ENCODE data around the gene LRIG2. TPM values are rescaled to one million over a fixed set of nuclear protein-coding genes. Genes with fewer than 3 reads are reported as not detected.

LRIG2 gene
- total and polyA plus RNA-seq, 9 donors = 7.4 to 32.4 (median 18.6) TPM

DNA sequence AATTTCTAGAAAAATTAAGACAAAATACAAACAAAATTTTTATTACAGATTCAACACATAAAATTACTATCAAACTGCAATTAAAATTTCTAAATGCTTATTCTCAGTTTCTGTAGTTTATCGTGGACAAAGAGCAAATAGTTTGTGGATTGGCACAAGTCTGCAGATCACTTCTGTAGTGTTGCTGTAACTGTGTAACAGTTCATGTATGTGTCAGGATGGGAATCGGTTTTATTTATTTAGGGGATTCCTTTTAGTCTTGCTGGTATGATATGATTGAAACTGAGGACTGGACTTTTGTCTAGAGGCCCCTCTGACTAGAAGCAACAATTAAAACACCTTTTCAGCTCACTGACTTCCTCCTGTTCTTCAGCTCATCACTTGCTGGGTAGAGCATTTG lies 60.8 kb downstream of the LRIG2 start:
- Histone ChIP-seq H3K9me3 (no peaks in the 10 kb centered on the region), H3K27me3 (no peaks in the 10 kb centered on the region), H3K27ac (no peak overlapping the region), H3K4me3 (no peak overlapping the region), H3K4me1 (ENCODE audit: insufficient read depth) (no peaks in the 10 kb centered on the region), H3K36me3 (no peaks in the 10 kb centered on the region)
- DNase-seq = no peak
- intact Hi-C loops (cut with DNase I) = no loop called here
- no peak for TF ChIP-seq EP300 (IDR thresholded peaks at IDR 0.05)
- TF ChIP-seq, protein P1, sequence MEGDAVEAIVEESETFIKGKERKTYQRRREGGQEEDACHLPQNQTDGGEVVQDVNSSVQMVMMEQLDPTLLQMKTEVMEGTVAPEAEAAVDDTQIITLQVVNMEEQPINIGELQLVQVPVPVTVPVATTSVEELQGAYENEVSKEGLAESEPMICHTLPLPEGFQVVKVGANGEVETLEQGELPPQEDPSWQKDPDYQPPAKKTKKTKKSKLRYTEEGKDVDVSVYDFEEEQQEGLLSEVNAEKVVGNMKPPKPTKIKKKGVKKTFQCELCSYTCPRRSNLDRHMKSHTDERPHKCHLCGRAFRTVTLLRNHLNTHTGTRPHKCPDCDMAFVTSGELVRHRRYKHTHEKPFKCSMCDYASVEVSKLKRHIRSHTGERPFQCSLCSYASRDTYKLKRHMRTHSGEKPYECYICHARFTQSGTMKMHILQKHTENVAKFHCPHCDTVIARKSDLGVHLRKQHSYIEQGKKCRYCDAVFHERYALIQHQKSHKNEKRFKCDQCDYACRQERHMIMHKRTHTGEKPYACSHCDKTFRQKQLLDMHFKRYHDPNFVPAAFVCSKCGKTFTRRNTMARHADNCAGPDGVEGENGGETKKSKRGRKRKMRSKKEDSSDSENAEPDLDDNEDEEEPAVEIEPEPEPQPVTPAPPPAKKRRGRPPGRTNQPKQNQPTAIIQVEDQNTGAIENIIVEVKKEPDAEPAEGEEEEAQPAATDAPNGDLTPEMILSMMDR (IDR thresholded peaks at IDR 0.05) = no peak
- TF ChIP-seq POLR2A (IDR thresholded peaks at IDR 0.05) = no peak
- 31 to 48% (median 33%) methylated on average over 2 of the region's 2 CpGs for WGBS, 3 donors

DNA sequence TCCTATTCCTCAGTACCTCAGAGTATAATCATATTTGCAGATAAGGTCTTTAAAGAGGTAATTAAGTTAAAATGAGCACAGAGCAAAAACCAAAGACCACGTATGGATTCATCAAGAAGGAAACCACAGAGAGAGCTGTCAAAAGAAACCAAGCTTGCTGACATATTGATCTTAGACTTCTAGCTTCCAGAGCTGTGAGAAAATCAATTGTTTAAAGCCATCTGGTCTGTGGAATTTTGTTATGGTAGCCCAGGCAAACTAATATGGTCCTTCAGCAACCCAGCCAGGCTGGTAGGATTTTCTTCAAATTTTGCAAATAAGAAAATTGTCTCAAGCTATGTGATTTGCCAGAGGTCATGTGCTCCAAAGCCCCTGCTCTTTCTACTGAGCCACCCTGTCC lies 62.5 kb downstream of the LRIG2 start:
- 75 to 94% (median 90%) methylated on average over 1 of the region's 1 CpG for WGBS, 3 donors
- TF ChIP-seq POLR2A (IDR thresholded peaks at IDR 0.05) (no peak), EP300 (IDR thresholded peaks at IDR 0.05) (no peak)
- TF ChIP-seq, protein P1 (IDR thresholded peaks at IDR 0.05) = no peak
- no peak overlapping the region for H3K27ac ChIP-seq
- no peak for DNase-seq
- no peaks in the 10 kb centered on the region for H3K27me3 ChIP-seq
- no peaks in the 10 kb centered on the region for H3K36me3 ChIP-seq
- intact Hi-C loops (cut with DNase I) = no loop called here
- H3K4me3 ChIP-seq = no peak overlapping the region
- H3K9me3 ChIP-seq = no peaks in the 10 kb centered on the region
- H3K4me1 ChIP-seq (ENCODE audit: insufficient read depth) = no peaks in the 10 kb centered on the region

DNA sequence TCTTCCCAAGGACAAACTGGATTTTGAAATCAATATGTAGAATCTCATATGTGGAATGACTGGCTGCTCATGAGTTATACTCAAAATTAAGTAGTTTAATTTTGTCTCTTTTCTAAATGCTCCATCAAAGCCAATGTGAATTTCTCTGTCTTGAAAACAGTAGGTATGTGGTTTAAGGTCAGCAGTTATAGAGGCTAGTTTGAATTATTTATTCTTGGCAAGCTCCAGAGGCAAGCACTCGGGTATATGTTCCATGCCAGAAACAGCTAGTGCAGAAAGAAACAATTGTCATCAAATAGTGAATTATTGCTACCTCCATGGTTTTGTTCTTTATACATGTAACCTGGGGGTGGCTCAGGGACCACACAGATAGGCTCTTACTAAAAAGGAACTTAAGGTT lies 63.5 kb downstream of the LRIG2 start:
- no peak for DNase-seq
- Histone ChIP-seq H3K4me1 (ENCODE audit: insufficient read depth) (peaks cover 3% of the 10 kb centered on the region), H3K27ac (no peak overlapping the region), H3K4me3 (no peak overlapping the region), H3K9me3 (no peaks in the 10 kb centered on the region), H3K36me3 (no peaks in the 10 kb centered on the region), H3K27me3 (no peaks in the 10 kb centered on the region)
- TF ChIP-seq EP300 (IDR thresholded peaks at IDR 0.05) (no peak), POLR2A (IDR thresholded peaks at IDR 0.05) (no peak)
- TF ChIP-seq, protein P1 (IDR thresholded peaks at IDR 0.05) = no peak
- intact Hi-C loops (cut with DNase I) = no loop called here
- WGBS, 3 donors = 10 to 20% (median 18%) methylated on average over 1 of the region's 1 CpG

DNA sequence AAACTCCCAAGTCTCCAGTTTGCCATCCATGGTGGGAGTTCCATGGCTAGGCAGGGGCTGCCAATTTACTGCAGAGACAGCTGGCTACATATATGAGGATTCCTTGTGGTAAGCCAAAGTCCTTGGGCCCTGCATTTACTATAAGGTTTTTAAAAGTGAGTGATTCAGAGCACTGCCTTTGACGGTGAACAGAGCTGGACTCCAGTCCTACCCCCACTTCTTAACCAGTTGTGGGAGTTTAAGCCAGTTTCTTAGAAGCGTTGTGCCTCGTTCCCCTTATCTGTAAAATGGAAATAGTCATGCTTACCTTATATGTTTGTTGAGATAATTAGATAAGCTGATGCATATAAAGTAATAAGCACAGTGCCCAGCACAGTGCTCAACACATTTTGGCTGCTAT lies 64.6 kb downstream of the LRIG2 start:
- Histone ChIP-seq H3K27me3 (no peaks in the 10 kb centered on the region), H3K9me3 (no peaks in the 10 kb centered on the region), H3K4me3 (no peak overlapping the region), H3K36me3 (no peaks in the 10 kb centered on the region), H3K4me1 (ENCODE audit: insufficient read depth) (peaks cover 3% of the 10 kb centered on the region), H3K27ac (no peak overlapping the region)
- intact Hi-C loops (cut with DNase I) = no loop called here
- TF ChIP-seq EP300 (IDR thresholded peaks at IDR 0.05) = no peak
- TF ChIP-seq POLR2A (IDR thresholded peaks at IDR 0.05) = no peak
- TF ChIP-seq, protein P1 (IDR thresholded peaks at IDR 0.05) = no peak
- WGBS, 3 donors = 80 to 87% (median 81%) methylated on average over 3 of the region's 3 CpGs
- DNase-seq = no peak

DNA sequence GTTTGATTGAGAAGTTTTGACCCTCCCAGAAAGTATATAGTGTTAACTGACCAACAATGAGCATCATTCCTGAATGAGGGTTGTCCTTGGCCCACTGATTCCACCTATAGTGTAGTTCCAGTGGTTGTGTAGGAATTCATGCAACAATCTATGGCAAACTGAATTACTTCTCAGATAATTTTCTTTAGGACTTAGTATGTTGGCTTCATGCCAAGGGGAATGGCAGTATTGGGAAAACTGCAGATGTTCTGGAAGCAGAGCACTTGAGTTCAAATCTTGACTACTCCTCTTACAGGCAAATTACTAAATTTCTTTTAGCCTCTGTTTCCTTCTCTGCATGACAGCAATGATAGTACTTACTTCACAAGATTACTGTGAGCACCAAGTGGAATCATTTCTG lies 65.8 kb downstream of the LRIG2 start:
- no peak for DNase-seq
- H3K27me3 ChIP-seq = no peaks in the 10 kb centered on the region
- no peak for TF ChIP-seq POLR2A (IDR thresholded peaks at IDR 0.05)
- TF ChIP-seq, protein P1 (IDR thresholded peaks at IDR 0.05) = no peak
- TF ChIP-seq EP300 (IDR thresholded peaks at IDR 0.05) = no peak
- no peak overlapping the region for H3K27ac ChIP-seq
- H3K4me3 ChIP-seq = no peak overlapping the region
- no peaks in the 10 kb centered on the region for H3K36me3 ChIP-seq
- no peaks in the 10 kb centered on the region for H3K9me3 ChIP-seq
- intact Hi-C loops (cut with DNase I) = no loop called here
- H3K4me1 ChIP-seq (ENCODE audit: insufficient read depth) = peaks cover 7% of the 10 kb centered on the region
